Measurements from ENCODE around the gene WASF1.
"Not testable (repeated sequence)": the region's sequence is repeated elsewhere in the genome, so short reads cannot be mapped to it uniquely, and the experiment has no call there.

The WASF1 gene

GRCh38 chr6:110170081-110170480 lies 9.4 kb downstream of the WASF1 start:
- DNase-seq = no peak

- no peak for DNase-seq
These were observed 21.0 kb downstream of the WASF1 start for GRCh38 chr6:110158479-110158878.

- DNase-seq = no peak
These were observed 31.6 kb downstream of the WASF1 start for GRCh38 chr6:110147870-110148269.

GRCh38 chr6:110140650-110141049 lies 38.8 kb downstream of the WASF1 start:
- no peak for DNase-seq

- DNase-seq = no peak
These were observed 40.4 kb downstream of the WASF1 start for GRCh38 chr6:110139052-110139451.

- no peak for DNase-seq
These were observed 41.3 kb downstream of the WASF1 start for GRCh38 chr6:110137924-110138887.

- no peak for DNase-seq
These were observed 49.1 kb downstream of the WASF1 start for GRCh38 chr6:110130362-110130761.

- DNase-seq = no peak
These were observed 51.1 kb downstream of the WASF1 start for GRCh38 chr6:110128418-110128817.

- DNase-seq = no peak
These were observed 54.1 kb downstream of the WASF1 start for GRCh38 chr6:110125361-110125760.

- DNase-seq = not testable (repeated sequence)
These were observed 57.8 kb downstream of the WASF1 start for GRCh38 chr6:110121655-110122054.

GRCh38 chr6:110116258-110116657 lies 63.2 kb downstream of the WASF1 start:
- no peak for DNase-seq

- no peak for DNase-seq
These were observed 65.5 kb downstream of the WASF1 start for GRCh38 chr6:110114004-110114403.

- DNase-seq = no peak
These were observed 74.2 kb downstream of the WASF1 start for GRCh38 chr6:110105296-110105695.

GRCh38 chr6:110103260-110103659 lies 76.2 kb downstream of the WASF1 start:
- no peak for DNase-seq

- DNase-seq = no peak
These were observed 77.1 kb downstream of the WASF1 start for GRCh38 chr6:110102411-110102810.

- no peak for DNase-seq
These were observed 77.6 kb downstream of the WASF1 start for GRCh38 chr6:110101885-110102284.

GRCh38 chr6:110098511-110099116 lies 80.9 kb downstream of the WASF1 start:
- no peak for DNase-seq

GRCh38 chr6:110097443-110097842 lies 82.0 kb downstream of the WASF1 start:
- no peak for DNase-seq

- no peak for DNase-seq
These were observed 83.5 kb downstream of the WASF1 start for GRCh38 chr6:110095935-110096334.

GRCh38 chr6:110095101-110095500 lies 84.4 kb downstream of the WASF1 start:
- no peak for DNase-seq

GRCh38 chr6:110093981-110094380 lies 85.5 kb downstream of the WASF1 start:
- no peak for DNase-seq

- no peak for DNase-seq
These were observed 88.6 kb downstream of the WASF1 start for GRCh38 chr6:110090876-110091275.

GRCh38 chr6:110089323-110089722 lies 90.1 kb downstream of the WASF1 start:
- DNase-seq = no peak

- no peak for DNase-seq
These were observed 94.2 kb downstream of the WASF1 start for GRCh38 chr6:110085285-110085684.
